ENCODE results near the gene CX3CR1. TPM values are rescaled to one million over a fixed set of nuclear protein-coding genes. Genes with fewer than 3 reads are reported as not detected.

The CX3CR1 gene
- total and polyA plus RNA-seq, 7 donors: 0.10 to 0.68 (median 0.28) TPM; not detected in 2

GRCh38 chr3:39263576-39263975 is 16.3 kb downstream of the CX3CR1 start:
- H3K4me1 ChIP-seq: peaks cover 0 to 14% (median 5%) of the 10 kb centered on the region in 4 donors
- no peak for DNase-seq
- H3K27ac ChIP-seq: no peak overlapping the region
- no peak overlapping the region for H3K4me3 ChIP-seq
- H3K9me3 ChIP-seq: no peaks in the 10 kb centered on the region
- no peaks in the 10 kb centered on the region for H3K27me3 ChIP-seq
- 58 to 62% methylated on average over 6 of the region's 6 CpGs for WGBS, 2 donors
- no peaks in the 10 kb centered on the region for H3K36me3 ChIP-seq
- no peak for TF ChIP-seq CTCF (IDR thresholded peaks at IDR 0.05)
- TF ChIP-seq POLR2AphosphoS5 (IDR thresholded peaks at IDR 0.05): no peak
- TF ChIP-seq EP300 (IDR thresholded peaks at IDR 0.05): no peak
- TF ChIP-seq POLR2A (IDR thresholded peaks at IDR 0.05): no peak
- intact Hi-C loops (cut with DNase I): no loop called here

- Histone ChIP-seq H3K4me1 (peaks cover 0 to 14% (median 5%) of the 10 kb centered on the region in 4 donors), H3K27me3 (no peaks in the 10 kb centered on the region), H3K27ac (no peak overlapping the region), H3K4me3 (no peak overlapping the region), H3K9me3 (no peaks in the 10 kb centered on the region), H3K36me3 (no peaks in the 10 kb centered on the region)
- DNase-seq: no peak
- 60% methylated on average over 8 of the region's 8 CpGs for WGBS, 2 donors
- TF ChIP-seq EP300 (IDR thresholded peaks at IDR 0.05): no peak
- no peak for TF ChIP-seq CTCF (IDR thresholded peaks at IDR 0.05)
- no peak for TF ChIP-seq POLR2AphosphoS5 (IDR thresholded peaks at IDR 0.05)
- no peak for TF ChIP-seq POLR2A (IDR thresholded peaks at IDR 0.05)
- intact Hi-C loops (cut with DNase I): no loop called here
Observed at GRCh38 chr3:39262846-39263245, 17.0 kb downstream of the CX3CR1 start.

- intact Hi-C loops (cut with DNase I): no loop called here
- Histone ChIP-seq H3K4me3 (no peak overlapping the region), H3K36me3 (no peaks in the 10 kb centered on the region), H3K9me3 (no peaks in the 10 kb centered on the region), H3K27ac (peak overlapping the region in 1 of 4 donors; percentile 54), H3K4me1 (peaks cover 0 to 14% (median 5%) of the 10 kb centered on the region in 4 donors), H3K27me3 (no peaks in the 10 kb centered on the region)
- TF ChIP-seq EP300 (IDR thresholded peaks at IDR 0.05): no peak
- no peak for TF ChIP-seq POLR2A (IDR thresholded peaks at IDR 0.05)
- no peak for TF ChIP-seq POLR2AphosphoS5 (IDR thresholded peaks at IDR 0.05)
- TF ChIP-seq CTCF (IDR thresholded peaks at IDR 0.05): no peak
- no peak for DNase-seq
Observed at GRCh38 chr3:39261726-39262125, 18.1 kb downstream of the CX3CR1 start.

GRCh38 chr3:39260957-39261356 is 18.9 kb downstream of the CX3CR1 start:
- H3K4me1 ChIP-seq: peaks cover 0 to 15% (median 5%) of the 10 kb centered on the region in 4 donors
- H3K4me3 ChIP-seq: no peak overlapping the region
- WGBS, 2 donors: 5 to 13% methylated on average over 7 of the region's 7 CpGs
- no peaks in the 10 kb centered on the region for H3K27me3 ChIP-seq
- intact Hi-C loops (cut with DNase I): no loop called here
- H3K36me3 ChIP-seq: no peaks in the 10 kb centered on the region
- TF ChIP-seq EP300 (IDR thresholded peaks at IDR 0.05) (no peak), CTCF (IDR thresholded peaks at IDR 0.05) (peak in 3 of 4 experiments; percentile 13 to 38 (median 20)), POLR2AphosphoS5 (IDR thresholded peaks at IDR 0.05) (peak in 3 of 4 donors; percentile 31 to 73 (median 55)), POLR2A (IDR thresholded peaks at IDR 0.05) (no peak)
- H3K27ac ChIP-seq: peak overlapping the region in 2 of 4 donors; percentile 27 to 54
- DNase-seq: peak; percentile 89
- H3K9me3 ChIP-seq: no peaks in the 10 kb centered on the region

- intact Hi-C loops (cut with DNase I): no loop called here
- no peaks in the 10 kb centered on the region for H3K9me3 ChIP-seq
- H3K4me3 ChIP-seq: no peak overlapping the region
- DNase-seq: no peak
- WGBS, 2 donors: 63 to 67% methylated on average over 2 of the region's 2 CpGs
- H3K27ac ChIP-seq: peak overlapping the region in 1 of 4 donors; percentile 54
- no peaks in the 10 kb centered on the region for H3K27me3 ChIP-seq
- no peaks in the 10 kb centered on the region for H3K36me3 ChIP-seq
- peaks cover 0 to 20% (median 7%) of the 10 kb centered on the region in 4 donors for H3K4me1 ChIP-seq
- no peak for TF ChIP-seq POLR2AphosphoS5 (IDR thresholded peaks at IDR 0.05)
- TF ChIP-seq EP300 (IDR thresholded peaks at IDR 0.05): no peak
- TF ChIP-seq CTCF (IDR thresholded peaks at IDR 0.05): no peak
- TF ChIP-seq POLR2A (IDR thresholded peaks at IDR 0.05): no peak
Observed at GRCh38 chr3:39260318-39260717, 19.5 kb downstream of the CX3CR1 start.
